H1 (cell line): ENCODE measurements around the gene ADPRHL1. TPM values are rescaled to one million over a fixed set of nuclear protein-coding genes. Genes with fewer than 3 reads are reported as not detected.

Experiments used
- CTCF ChIA-PET: fragments of 300-600 bp; sonication (Branson Sonifier 250); formaldehyde crosslinking; loops from one replicate; lab custom pipeline; 2021; ENCODE audit not compliant: partially characterized antibody; lab: Charles Lee
- POLR2A ChIA-PET: fragments of 300-600 bp; sonication (Branson Sonifier 250); formaldehyde crosslinking; loops from one replicate; lab custom pipeline; 2021; ENCODE audit warnings: inconsistent platforms; ENCODE audit not compliant: partially characterized antibody; lab: Charles Lee
- DNase-seq, 2 experiments: peaks; one replicate each; pipeline versions ENCODE4 v3.0.0 to v3.0.0-alpha.2; 2010 to 2022; ENCODE audit warnings: low spot score in 2 of 2, low read depth in 1 of 2, mixed read lengths in 1 of 2
- FAIRE-seq: peaks from 2 replicates; lab custom pipeline; 2011; peaks lifted over from hg19 to GRCh38; lab: Jason Lieb, UNC
- H2AFZ ChIP-seq: 2 replicates; pipeline ENCODE4 v1.8.1; 2012; ENCODE audit warnings: low read length, inconsistent platforms
- H2AK5ac ChIP-seq: 2 replicates; pipeline ENCODE4 v1.6.1; 2013; ENCODE audit warnings: low read depth, low read length
- H2BK120ac ChIP-seq: replicated peaks from 2 replicates; pipeline ENCODE3; 2013; ENCODE audit warnings: low read depth, low read length, inconsistent platforms
- H2BK12ac ChIP-seq: 2 replicates; pipeline ENCODE4 v1.6.1; 2013; ENCODE audit warnings: low read depth, low read length
- H2BK15ac ChIP-seq: 2 replicates; pipeline ENCODE4 v1.6.1; 2013; ENCODE audit warnings: low read length
- H2BK20ac ChIP-seq: 2 replicates; pipeline ENCODE4 v1.6.1; 2013; ENCODE audit warnings: low read length
- H2BK5ac ChIP-seq: 2 replicates; pipeline ENCODE4 v1.6.1; 2013; ENCODE audit warnings: low read depth, low read length
- H3K14ac ChIP-seq: 2 replicates; pipeline ENCODE4 v1.6.1; 2013; ENCODE audit warnings: inconsistent platforms; ENCODE audit not compliant: insufficient read length
- H3K18ac ChIP-seq: 2 replicates; pipeline ENCODE4 v1.6.1; 2013; ENCODE audit warnings: low read length; ENCODE audit errors: extremely low read depth
- H3K23ac ChIP-seq: 2 replicates; pipeline ENCODE4 v1.6.1; 2013; ENCODE audit warnings: inconsistent platforms; ENCODE audit not compliant: insufficient read length
- H3K23me2 ChIP-seq: 2 replicates; pipeline ENCODE4 v1.6.1; 2013; ENCODE audit warnings: low read depth, low read length
- H3K27ac ChIP-seq: 2 replicates; pipeline ENCODE4 v1.6.1; 2011; ENCODE audit warnings: low read depth, low read length, inconsistent platforms
- H3K27me3 ChIP-seq, 4 experiments: replicated peaks in 1 of 4; 1 replicate in 1 of 4; 2 replicates in 3 of 4; pipeline versions ENCODE4 v1.6.1 to v1.8.1; 2011 to 2013; ENCODE audit warnings: low read length in 3 of 4, mild to moderate bottlenecking in 3 of 4, inconsistent platforms in 2 of 4, mixed read lengths in 2 of 4, moderate library complexity in 1 of 4; ENCODE audit not compliant: control insufficient read depth in 3 of 4, insufficient read depth in 3 of 4; ENCODE audit errors: extremely low read depth in 1 of 4
- H3K36me3 ChIP-seq, 4 experiments: 2 replicates each; pipeline versions ENCODE4 v1.6.1 to v1.8.1; 2011 to 2013; ENCODE audit warnings: mild to moderate bottlenecking in 4 of 4, low read length in 3 of 4, moderate library complexity in 2 of 4, control low read depth in 1 of 4, inconsistent platforms in 1 of 4; ENCODE audit not compliant: insufficient read depth in 4 of 4, control insufficient read depth in 2 of 4
- H3K4ac ChIP-seq: replicated peaks from 2 replicates; pipeline ENCODE3; 2013; ENCODE audit warnings: low read length, low read depth, mixed read lengths, inconsistent platforms; ENCODE audit not compliant: insufficient read length
- H3K4me1 ChIP-seq, 4 experiments: replicated peaks in 1 of 4; 1 replicate in 1 of 4; 2 replicates in 3 of 4; pipeline versions ENCODE4 v1.6.1 to v1.8.1; 2011 to 2013; ENCODE audit warnings: low read length in 3 of 4, inconsistent platforms in 2 of 4, mixed read lengths in 1 of 4; ENCODE audit not compliant: insufficient read depth in 4 of 4, control insufficient read depth in 3 of 4
- H3K4me2 ChIP-seq, 2 experiments: 2 replicates each; pipeline versions ENCODE4 v1.6.1 to v1.8.1; 2011 to 2013; ENCODE audit warnings: low read depth in 2 of 2, low read length in 2 of 2, control low read depth in 1 of 2, inconsistent platforms in 1 of 2, mild to moderate bottlenecking in 1 of 2; ENCODE audit not compliant: insufficient read depth in 1 of 2
- H3K4me3 ChIP-seq, 4 experiments: fragments of 200-600, 300-600 bp in 1 of 4; sonication (generic), shearing (Covaris generic), sonication (Bioruptor Twin) in 1 of 4; 2 replicates each; pipeline versions ENCODE4 v1.5.1 to v1.8.1; 2011 to 2016; ENCODE audit warnings: low read length in 4 of 4, low read depth in 3 of 4, control low read depth in 2 of 4, inconsistent platforms in 2 of 4, mild to moderate bottlenecking in 2 of 4, mixed read lengths in 1 of 4, moderate library complexity in 1 of 4; ENCODE audit not compliant: insufficient read depth in 2 of 4; ENCODE audit errors: extremely low read depth in 1 of 4
- H3K56ac ChIP-seq: replicated peaks from 2 replicates; pipeline ENCODE3; 2013; ENCODE audit warnings: low read depth, mild to moderate bottlenecking, mixed read lengths, low read length, inconsistent platforms; ENCODE audit not compliant: insufficient read length
- H3K79me1 ChIP-seq: 2 replicates; pipeline ENCODE4 v1.6.1; 2013; ENCODE audit warnings: low read depth, low read length, control low read depth
- H3K79me2 ChIP-seq, 2 experiments: 2 replicates each; pipeline versions ENCODE4 v1.6.1 to v1.8.1; 2012 to 2013; ENCODE audit warnings: low read length in 2 of 2, mild to moderate bottlenecking in 2 of 2, inconsistent platforms in 1 of 2; ENCODE audit not compliant: insufficient read depth in 2 of 2, control insufficient read depth in 1 of 2
- H3K9ac ChIP-seq, 4 experiments: replicated peaks in 1 of 4; 1 replicate in 1 of 4; 2 replicates in 3 of 4; pipeline versions ENCODE4 v1.6.1 to v1.8.1; 2011 to 2013; ENCODE audit warnings: low read depth in 3 of 4, low read length in 3 of 4, control low read depth in 2 of 4, mild to moderate bottlenecking in 2 of 4, moderate library complexity in 2 of 4, inconsistent platforms in 1 of 4; ENCODE audit errors: extremely low read depth in 1 of 4
- H3K9me3 ChIP-seq, 2 experiments: 2 replicates each; pipeline versions ENCODE4 v1.6.1 to v1.8.1; 2012 to 2013; ENCODE audit warnings: mild to moderate bottlenecking in 2 of 2, moderate library complexity in 2 of 2, control low read depth in 1 of 2, inconsistent platforms in 1 of 2, low read depth in 1 of 2, low read length in 1 of 2, mixed read lengths in 1 of 2; ENCODE audit not compliant: insufficient read depth in 2 of 2
- H4K20me1 ChIP-seq, 2 experiments: replicated peaks in 1 of 2; 2 replicates each; pipeline versions ENCODE3 to v1.8.1; 2011 to 2013; ENCODE audit warnings: inconsistent platforms in 2 of 2, low read length in 2 of 2, mild to moderate bottlenecking in 1 of 2; ENCODE audit not compliant: insufficient read depth in 2 of 2, control insufficient read depth in 1 of 2
- H4K5ac ChIP-seq: 2 replicates; pipeline ENCODE4 v1.6.1; 2013; ENCODE audit warnings: low read length, low read depth, mixed read lengths, inconsistent platforms; ENCODE audit not compliant: insufficient read length
- H4K8ac ChIP-seq: 2 replicates; pipeline ENCODE4 v1.8.0; 2013; ENCODE audit warnings: mild to moderate bottlenecking, moderate library complexity, low read length, inconsistent platforms; ENCODE audit not compliant: insufficient read depth; ENCODE audit errors: extremely low read depth
- H4K91ac ChIP-seq: replicated peaks from 2 replicates; pipeline ENCODE3; 2013; ENCODE audit warnings: low read length, mixed read lengths, inconsistent platforms; ENCODE audit not compliant: insufficient read length
- CBX5 ChIP-seq: fragments of 300-800, 300-1000 bp; sonication (generic); IDR thresholded peaks from 2 replicates; pipeline ENCODE4 v1.7.1; 2016; ENCODE audit warnings: antibody characterized with exemption, low read length, low read depth
- KDM5A ChIP-seq: fragments of 200-600 bp; IDR thresholded peaks from 2 replicates; pipeline ENCODE4 v1.7.1; 2012; ENCODE audit warnings: mild to moderate bottlenecking, low read length, inconsistent platforms, mixed read lengths
- MAFK ChIP-seq: IDR thresholded peaks from 2 replicates; pipeline ENCODE4 v1.6.1; 2012; ENCODE audit warnings: low read depth, mild to moderate bottlenecking, improper control_type of control experiment, low read length
- SP2 ChIP-seq: IDR thresholded peaks from 2 replicates; pipeline ENCODE4 v1.6.1; 2012; ENCODE audit warnings: mild to moderate bottlenecking, low read length, inconsistent platforms
- WGBS, 2 experiments: shearing (Covaris generic) in 1 of 2; methylation state at CpG; one replicate each; pipeline versions ENCODE4 v1.1.6 to v1.1.7; 2013 to 2015; ENCODE audit warnings: low lambda C conversion rate in 2 of 2, mixed read lengths in 2 of 2, inconsistent platforms in 1 of 2, low coverage in 1 of 2, missing lambda C conversion rate in 1 of 2; ENCODE audit not compliant: insufficient replicate concordance in 2 of 2, insufficient coverage in 1 of 2, insufficient read length in 1 of 2; ENCODE audit errors: extremely low coverage in 1 of 2, missing lambda C conversion rate in 1 of 2; 5-methylcytosine and 5-hydroxymethylcytosine counted together
- polyA plus RNA-seq, 7 experiments: library from polyadenylated mRNA; depleted of rRNA in 3 of 7; stranded (reverse) in 5 of 7; unstranded in 2 of 7; fragments of >200 nt in 5 of 7; fragments of 200-250 nt in 2 of 7; gene quantifications; 1 replicate in 5 of 7; 2 replicates in 1 of 7; 4 replicates in 1 of 7; pipeline versions ENCODE4 v1.2.1 to v1.2.3, GENCODE V29; 2011 to 2013; ENCODE audit warnings: missing spikeins in 2 of 7, mixed read lengths in 2 of 7
- total RNA-seq: library from RNA; stranded (reverse); fragmentation: NEBNext Ultra II Directional; extraction: Animal tissue kit (Norgen Biotek cat#: 25700); gene quantifications from 2 replicates; pipeline ENCODE4 v1.2.1, GENCODE V29; 2021
- TF ChIP-seq, protein P1 (sequence below), 3 experiments: IDR thresholded peaks; 1 replicate in 2 of 3; 2 replicates in 1 of 3; pipeline versions ENCODE4 v1.5.1 to v1.6.1; 2011; ENCODE audit warnings: low read length in 3 of 3, mild to moderate bottlenecking in 3 of 3, inconsistent platforms in 2 of 3, low read depth in 1 of 3, moderate library complexity in 1 of 3; ENCODE audit not compliant: insufficient read depth in 1 of 3; ENCODE audit errors: control extremely low read depth in 1 of 3

ADPRHL1 gene
- total and polyA plus RNA-seq, 2 of the 8 experiments (the other 6 are each of a cell fraction or from before 2014, with no cell fraction given), result 0.74 to 1.7 TPM

GRCh38 chr13:113464476-113464875 is 11.2 kb upstream of the ADPRHL1 start:
- peaks cover 3% of the 10 kb centered on the region for H3K79me1 ChIP-seq
- no peak overlapping the region for H2BK12ac ChIP-seq
- no peaks in the 10 kb centered on the region for H3K23me2 ChIP-seq
- H3K18ac ChIP-seq, result no peak overlapping the region
- 93% methylated on average over 16 of the region's 16 CpGs; no CpG with 5 or more reads in 1 of the 2 experiments for WGBS, 2 experiments
- no peak overlapping the region for H2AFZ ChIP-seq
- TF ChIP-seq CBX5, result no peak
- TF ChIP-seq SP2, result no peak
- TF ChIP-seq MAFK, result no peak
- TF ChIP-seq, protein P1, sequence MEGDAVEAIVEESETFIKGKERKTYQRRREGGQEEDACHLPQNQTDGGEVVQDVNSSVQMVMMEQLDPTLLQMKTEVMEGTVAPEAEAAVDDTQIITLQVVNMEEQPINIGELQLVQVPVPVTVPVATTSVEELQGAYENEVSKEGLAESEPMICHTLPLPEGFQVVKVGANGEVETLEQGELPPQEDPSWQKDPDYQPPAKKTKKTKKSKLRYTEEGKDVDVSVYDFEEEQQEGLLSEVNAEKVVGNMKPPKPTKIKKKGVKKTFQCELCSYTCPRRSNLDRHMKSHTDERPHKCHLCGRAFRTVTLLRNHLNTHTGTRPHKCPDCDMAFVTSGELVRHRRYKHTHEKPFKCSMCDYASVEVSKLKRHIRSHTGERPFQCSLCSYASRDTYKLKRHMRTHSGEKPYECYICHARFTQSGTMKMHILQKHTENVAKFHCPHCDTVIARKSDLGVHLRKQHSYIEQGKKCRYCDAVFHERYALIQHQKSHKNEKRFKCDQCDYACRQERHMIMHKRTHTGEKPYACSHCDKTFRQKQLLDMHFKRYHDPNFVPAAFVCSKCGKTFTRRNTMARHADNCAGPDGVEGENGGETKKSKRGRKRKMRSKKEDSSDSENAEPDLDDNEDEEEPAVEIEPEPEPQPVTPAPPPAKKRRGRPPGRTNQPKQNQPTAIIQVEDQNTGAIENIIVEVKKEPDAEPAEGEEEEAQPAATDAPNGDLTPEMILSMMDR (IDR thresholded peaks at IDR 0.05; ENCODE audit: control extremely low read depth in 1 of 3, insufficient read depth in 1 of 3, low read depth in 1 of 3, low read length in 3 of 3), result no peak
- TF ChIP-seq KDM5A, result no peak
- no peak for FAIRE-seq
- no peak for DNase-seq
- H3K36me3 ChIP-seq, result peaks cover 6 to 65% (median 23%) of the 10 kb centered on the region in 4 experiments; a peak in 7 of 8 replicates
- peaks cover 0 to 7% of the 10 kb centered on the region in 2 experiments for H4K20me1 ChIP-seq
- no peak overlapping the region for H3K56ac ChIP-seq
- no peak overlapping the region for H3K23ac ChIP-seq
- H2BK120ac ChIP-seq, result no peak overlapping the region
- no peak overlapping the region for H2BK15ac ChIP-seq
- no peak overlapping the region for H3K14ac ChIP-seq
- peaks cover 0 to 8% of the 10 kb centered on the region in 2 experiments; a peak in 1 of 4 replicates for H3K79me2 ChIP-seq
- H3K9me3 ChIP-seq, result no peaks in the 10 kb centered on the region
- POLR2A ChIA-PET, result no interaction called here
- no peak overlapping the region for H3K4ac ChIP-seq
- peaks cover 0 to 14% (median 5%) of the 10 kb centered on the region in 4 experiments; a peak in 6 of 7 replicates for H3K4me1 ChIP-seq
- H2BK5ac ChIP-seq, result no peak overlapping the region
- H2AK5ac ChIP-seq, result no peak overlapping the region
- CTCF ChIA-PET, result interaction anchor here (1.2 to 1.5 kb wide), 3 partner anchors 13 to 98 kb away, joined by 3 to 7 read pairs (median 5); no protein-coding TSS in a partner anchor
- H3K27me3 ChIP-seq, result no peaks in the 10 kb centered on the region
- H2BK20ac ChIP-seq, result no peak overlapping the region
- no peak overlapping the region for H3K9ac ChIP-seq
- H4K91ac ChIP-seq, result no peak overlapping the region
- no peak overlapping the region for H4K5ac ChIP-seq
- no peak overlapping the region for H3K4me3 ChIP-seq
- no peak overlapping the region for H3K4me2 ChIP-seq
- H3K27ac ChIP-seq, result no peak overlapping the region
- peak overlapping the region; percentile 71 for H4K8ac ChIP-seq
